OCI-LY3 (cell line): Measurements from ENCODE around the gene ZNF692.

Experiments used
- EZH2phosphoT487 ChIP-seq: fragments of 200-600 bp; shearing (Covaris generic); IDR thresholded peaks from 2 replicates; pipeline ENCODE4 v1.6.1; 2018; ENCODE audit warnings: antibody characterized with exemption, mixed run types, low read depth
- TF ChIP-seq, protein P1 (sequence below): fragments of 200-600, 300-600 bp; sonication (generic); IDR thresholded peaks from 2 replicates; pipeline ENCODE4 v1.5.1; 2014; ENCODE audit warnings: antibody characterized with exemption, low read length, low read depth

DNA sequence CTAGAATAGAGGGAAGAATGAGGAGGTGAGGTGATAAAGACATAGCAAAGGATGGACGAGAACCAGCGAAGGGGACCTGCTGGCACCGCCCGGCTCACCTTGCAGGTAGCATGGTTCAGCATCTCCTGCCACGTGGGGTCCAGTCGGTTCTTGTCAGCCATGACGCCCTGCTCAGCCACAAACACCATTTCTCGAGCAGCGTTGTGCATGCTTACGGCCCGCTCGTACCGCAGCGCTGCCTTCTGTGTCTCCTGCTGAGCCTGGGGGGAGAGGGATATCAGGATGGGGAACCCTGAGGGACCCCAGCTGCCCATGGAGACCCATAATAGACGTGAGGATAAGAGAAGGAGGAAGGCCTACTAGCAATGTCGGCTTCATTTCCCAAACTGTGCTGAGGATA is 44.5 kb downstream of the ZNF692 start:
- TF ChIP-seq, protein P1, sequence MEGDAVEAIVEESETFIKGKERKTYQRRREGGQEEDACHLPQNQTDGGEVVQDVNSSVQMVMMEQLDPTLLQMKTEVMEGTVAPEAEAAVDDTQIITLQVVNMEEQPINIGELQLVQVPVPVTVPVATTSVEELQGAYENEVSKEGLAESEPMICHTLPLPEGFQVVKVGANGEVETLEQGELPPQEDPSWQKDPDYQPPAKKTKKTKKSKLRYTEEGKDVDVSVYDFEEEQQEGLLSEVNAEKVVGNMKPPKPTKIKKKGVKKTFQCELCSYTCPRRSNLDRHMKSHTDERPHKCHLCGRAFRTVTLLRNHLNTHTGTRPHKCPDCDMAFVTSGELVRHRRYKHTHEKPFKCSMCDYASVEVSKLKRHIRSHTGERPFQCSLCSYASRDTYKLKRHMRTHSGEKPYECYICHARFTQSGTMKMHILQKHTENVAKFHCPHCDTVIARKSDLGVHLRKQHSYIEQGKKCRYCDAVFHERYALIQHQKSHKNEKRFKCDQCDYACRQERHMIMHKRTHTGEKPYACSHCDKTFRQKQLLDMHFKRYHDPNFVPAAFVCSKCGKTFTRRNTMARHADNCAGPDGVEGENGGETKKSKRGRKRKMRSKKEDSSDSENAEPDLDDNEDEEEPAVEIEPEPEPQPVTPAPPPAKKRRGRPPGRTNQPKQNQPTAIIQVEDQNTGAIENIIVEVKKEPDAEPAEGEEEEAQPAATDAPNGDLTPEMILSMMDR, result no peak
- TF ChIP-seq EZH2phosphoT487, result no peak
